K562 (cell line): Measurements from ENCODE around the gene VGF. TPM values are rescaled to one million over a fixed set of nuclear protein-coding genes. Genes with fewer than 3 reads are reported as not detected.

Experiments
- ATAC-seq: fragments of 200-7000 bp; cut with Tn5 transposase; 3 replicates; pipeline ENCODE4 v1.9.1; 2020; ENCODE audit warnings: moderate library complexity
- BruUV-seq: library from RNA; stranded (reverse); fragments of 400-500 nt; replicated peaks from 2 replicates; lab custom pipeline; 2021; lab: Mats Ljungman, UMichigan
- CTCF ChIA-PET: fragments of 300-600 bp; formaldehyde crosslinking; extraction: SDS; loops from one replicate; lab custom pipeline; 2021; ENCODE audit warnings: low intra/inter-chr PET ratio; lab: Yijun Ruan, JAX
- POLR2A ChIA-PET: fragments of 300-600, 350-650 bp; sonication (Branson Sonifier 250); formaldehyde crosslinking; extraction: SDS; loops from one replicate; lab custom pipeline; 2021; ENCODE audit warnings: antibody characterized with exemption, inconsistent platforms; lab: Yijun Ruan, JAX
- DNase-seq, 4 experiments: peaks; one replicate each; pipeline versions ENCODE4 v3.0.0 to v3.0.0-alpha.2; 2011 to 2018; ENCODE audit warnings: low spot score in 3 of 4, mixed read lengths in 3 of 4; ENCODE audit errors: extremely low read depth in 1 of 4
- FAIRE-seq: peaks from 2 replicates; lab custom pipeline; 2011; peaks lifted over from hg19 to GRCh38; lab: Jason Lieb, UNC
- H2AFZ ChIP-seq: 2 replicates; pipeline ENCODE4 v1.6.0; 2011; ENCODE audit warnings: low read depth, low read length, control low read depth, inconsistent platforms
- H3K27ac ChIP-seq: fragments of 200-600 bp; 3 replicates; pipeline ENCODE4 v1.8.0; 2011; ENCODE audit warnings: low read depth, mild to moderate bottlenecking, control low read depth, inconsistent platforms, low read length, moderate library complexity, mixed read lengths; ENCODE audit errors: extremely low read depth
- H3K27me3 ChIP-seq, 2 experiments: fragments of 300-600 bp in 1 of 2; 2 replicates in 1 of 2; 3 replicates in 1 of 2; pipeline versions ENCODE4 v1.6.0 to v1.8.0; 2011; ENCODE audit warnings: inconsistent platforms in 2 of 2, low read length in 2 of 2, mild to moderate bottlenecking in 1 of 2, mixed read lengths in 1 of 2, moderate library complexity in 1 of 2; ENCODE audit not compliant: control insufficient read depth in 2 of 2, insufficient read depth in 2 of 2
- H3K36me3 ChIP-seq: fragments of 300-600 bp; 3 replicates; pipeline ENCODE4 v1.8.0; 2011; ENCODE audit warnings: mild to moderate bottlenecking, low read length, inconsistent platforms; ENCODE audit not compliant: control insufficient read depth, insufficient read depth
- H3K4me1 ChIP-seq, 2 experiments: fragments of 200-600 bp in 1 of 2; replicated peaks in 1 of 2; 2 replicates in 1 of 2; 3 replicates in 1 of 2; pipeline versions ENCODE4 v1.5.1 to v1.8.0; 2011; ENCODE audit warnings: inconsistent platforms in 2 of 2, low read length in 2 of 2, mild to moderate bottlenecking in 1 of 2, mixed read lengths in 1 of 2, moderate library complexity in 1 of 2; ENCODE audit not compliant: control insufficient read depth in 2 of 2, insufficient read depth in 2 of 2
- H3K4me2 ChIP-seq: 2 replicates; pipeline ENCODE4 v1.6.1; 2011; ENCODE audit warnings: low read length, control low read depth, inconsistent platforms, mixed read lengths; ENCODE audit not compliant: insufficient read depth
- H3K4me3 ChIP-seq: fragments of 200-600 bp; sonication (generic), shearing (Covaris generic); 2 replicates; pipeline ENCODE4 v1.5.1; 2016; ENCODE audit warnings: control low read depth, inconsistent platforms
- H3K79me2 ChIP-seq: fragments of 200-600 bp; 3 replicates; pipeline ENCODE4 v1.8.0; 2011; ENCODE audit warnings: low read length, inconsistent platforms; ENCODE audit not compliant: control insufficient read depth, insufficient read depth
- H3K9ac ChIP-seq, 2 experiments: 2 replicates each; pipeline versions ENCODE4 v1.6.0 to v1.6.1; 2011; ENCODE audit warnings: low read depth in 2 of 2, low read length in 2 of 2, control low read depth in 1 of 2, inconsistent platforms in 1 of 2, mild to moderate bottlenecking in 1 of 2, mixed read lengths in 1 of 2; ENCODE audit not compliant: insufficient read depth in 1 of 2
- H3K9me1 ChIP-seq: one replicate; pipeline ENCODE4 v1.6.0; 2011; ENCODE audit warnings: inconsistent platforms, mild to moderate bottlenecking, low read length, moderate library complexity; ENCODE audit not compliant: control insufficient read depth, insufficient read depth
- H3K9me3 ChIP-seq: replicated peaks from 2 replicates; pipeline ENCODE4 v1.5.1; 2011; ENCODE audit warnings: low read depth, low read length, inconsistent platforms; ENCODE audit not compliant: control insufficient read depth, insufficient read depth
- H4K20me1 ChIP-seq: replicated peaks from 2 replicates; pipeline ENCODE4 v1.6.1; 2011; ENCODE audit warnings: low read length, inconsistent platforms, mixed read lengths; ENCODE audit not compliant: control insufficient read depth, insufficient read depth
- ATF4 ChIP-seq: fragments of 450-650 bp; formaldehyde crosslinking; IDR thresholded peaks from 2 replicates; pipeline ENCODE4 v1.4.0; 2022; ENCODE audit warnings: mild to moderate bottlenecking, moderate library complexity
- BCLAF1 ChIP-seq, 2 experiments: fragments of 450-650 bp in 1 of 2; IDR thresholded peaks; 2 replicates each; pipeline ENCODE4 v1.6.1; 2011 to 2017; ENCODE audit warnings: low read depth in 2 of 2, antibody characterized with exemption in 1 of 2, borderline replicate concordance in 1 of 2, low read length in 1 of 2, mild to moderate bottlenecking in 1 of 2, mixed read lengths in 1 of 2; ENCODE audit not compliant: control insufficient read depth in 1 of 2
- PYGO2 ChIP-seq: fragments of 450-650 bp; IDR thresholded peaks from 2 replicates; pipeline ENCODE4 v1.6.1; 2016; ENCODE audit warnings: mild to moderate bottlenecking, missing genetic modification characterization, moderate library complexity, missing compliant biosample characterization
- SAP30 ChIP-seq: fragments of 200-600 bp; sonication (generic); IDR thresholded peaks from 2 replicates; pipeline ENCODE4 v1.6.1; 2012; ENCODE audit warnings: borderline replicate concordance, low read depth, mild to moderate bottlenecking, moderate library complexity, low read length, control low read depth, inconsistent platforms; ENCODE audit not compliant: insufficient read depth, poor library complexity, severe bottlenecking
- SRF ChIP-seq, 2 experiments: fragments of 250-450, 450-650 bp in 1 of 2; sonication (Bioruptor Pico) in 1 of 2; sonication (generic) in 1 of 2; formaldehyde crosslinking; IDR thresholded peaks; 2 replicates each; pipeline versions ENCODE4 v1.5.0 to v1.5.1; 2020 to 2022; ENCODE audit warnings: mild to moderate bottlenecking in 1 of 2, missing genetic modification reagents in 1 of 2
- TBP ChIP-seq: optimal IDR thresholded peaks from 2 replicates; pipeline ENCODE3; 2011; ENCODE audit warnings: low read depth, low read length, improper control_type of control experiment
- TRIM25 ChIP-seq: fragments of 450-650 bp; IDR thresholded peaks from 2 replicates; pipeline ENCODE4 v1.7.0; 2016; ENCODE audit warnings: borderline replicate concordance
- ZBTB26 ChIP-seq: fragments of 450-650 bp; formaldehyde crosslinking; IDR thresholded peaks from 2 replicates; pipeline ENCODE4 v1.4.0; 2022; ENCODE audit warnings: missing genetic modification characterization
- ZBTB5 ChIP-seq: fragments of 450-650 bp; IDR thresholded peaks from 2 replicates; pipeline ENCODE4 v1.6.1; 2017; ENCODE audit warnings: antibody characterized with exemption
- ZBTB7A ChIP-seq: IDR thresholded peaks from 2 replicates; pipeline ENCODE4 v1.6.1; 2011; ENCODE audit warnings: low read depth, mild to moderate bottlenecking, low read length, moderate library complexity, borderline replicate concordance; ENCODE audit not compliant: control insufficient read depth
- ZNF79 ChIP-seq: fragments of 250-450 bp; sonication (Bioruptor Pico); IDR thresholded peaks from 2 replicates; pipeline ENCODE4 v1.4.0; 2020; ENCODE audit warnings: low read depth, mild to moderate bottlenecking, moderate library complexity
- ZNF830 ChIP-seq: fragments of 250-450 bp; sonication (Bioruptor Pico); IDR thresholded peaks from 2 replicates; pipeline ENCODE4 v1.5.0; 2021; ENCODE audit warnings: mild to moderate bottlenecking
- in situ Hi-C: fragments of 300-500 bp; cut with MboI; formaldehyde crosslinking; loops from 4 replicates; pipeline ENCODE4 v1.15.0; 2018; ENCODE audit warnings: inconsistent platforms, mixed read lengths
- intact Hi-C: fragments of 100-400 bp; cut with micrococcal nuclease; formaldehyde crosslinking; loops from 2 replicates; pipeline ENCODE4 v1.14.2; 2022
- polyA plus RNA-seq, 8 experiments: library from polyadenylated mRNA; depleted of rRNA in 4 of 8; stranded (reverse) in 5 of 8; unstranded in 3 of 8; fragments of >200 nt; fragmentation: Nextera tagmentation in 2 of 8; fragmentation: Illumina TruSeq in 1 of 8; extraction: Ambion mirVana in 2 of 8; extraction: Trizol in 1 of 8; gene quantifications; 2 replicates each; pipeline versions ENCODE4 v1.2.1 to v1.2.3, GENCODE V29; 2011 to 2014; ENCODE audit warnings: inconsistent platforms in 1 of 8, missing spikeins in 1 of 8
- total RNA-seq, 7 experiments: library from RNA; depleted of rRNA in 6 of 7; stranded (reverse); fragments of >200 nt in 6 of 7; fragmentation: Illumina TruSeq in 2 of 7; extraction: Trizol in 2 of 7; gene quantifications; 2 replicates each; pipeline versions ENCODE4 v1.2.1 to v1.2.3, GENCODE V29; 2011 to 2021; ENCODE audit warnings: low replicate concordance in 1 of 7

VGF gene
- total and polyA plus RNA-seq, 9 of the 15 experiments (the other 6 are each of a cell fraction or from before 2014, with no cell fraction given): 0.03 to 5.7 (median 0.34) TPM

- intact Hi-C loops: no loop called here
- ChIA-PET POLR2A (interaction anchor here (0.6 kb wide), 1 partner anchor 13 kb away, joined by 4 read pairs; no protein-coding TSS in a partner anchor), CTCF (no interaction called here)
- Histone ChIP-seq H4K20me1 (peaks cover 12% of the 10 kb centered on the region), H3K9me1 (no peaks in the 10 kb centered on the region), H3K27me3 (peaks cover 3 to 15% of the 10 kb centered on the region in 2 experiments; a peak in 2 of 5 replicates), H3K9me3 (no peaks in the 10 kb centered on the region), H3K4me1 (peaks cover 26 to 60% of the 10 kb centered on the region in 2 experiments), H3K4me3 (no peak overlapping the region), H3K9ac (no peak overlapping the region), H3K27ac (no peak overlapping the region), H3K4me2 (no peak overlapping the region), H3K36me3 (peaks cover 44% of the 10 kb centered on the region; the same call in 2 of the 3 replicates), H2AFZ (no peak overlapping the region), H3K79me2 (no peaks in the 10 kb centered on the region)
- no peak for DNase-seq
- no peak for ATAC-seq
- FAIRE-seq: no peak
- BruUV-seq: no TSS peak
- in situ Hi-C loops: no loop called here
- TF ChIP-seq ZBTB26 (CRISPR knock-in tag) (no peak), ZBTB5 (no peak), TBP (no peak), ATF4 (CRISPR knock-in tag) (no peak), TRIM25 (no peak), BCLAF1 (IDR thresholded peaks at IDR 0.05; ENCODE audit: borderline replicate concordance in 1 of 2, control insufficient read depth in 1 of 2, low read depth in 2 of 2, low read length in 1 of 2) (no peak), SRF (CRISPR knock-in tag; IDR thresholded peaks at IDR 0.05) (no peak), ZNF79 (CRISPR knock-in tag) (no peak), ZBTB7A (no peak), SAP30 (no peak), ZNF830 (CRISPR knock-in tag) (no peak), PYGO2 (tag) (no peak)
Observed at GRCh38 chr7:101160910-101161309, 4.5 kb downstream of the VGF start.
